T-helper 2 cell treated with Interferon-gamma antibody and Interleukin-4, amounts not matched to agents 100 ng/mL and 5 ng/mL, for 36 hours (primary cell): ENCODE data around the gene OSBPL5. TPM values are rescaled to one million over a fixed set of nuclear protein-coding genes. Genes with fewer than 3 reads are reported as not detected.
"Not testable (repeated sequence)": the region's sequence is repeated elsewhere in the genome, so short reads cannot be mapped to it uniquely, and the experiment has no call there.

Experiments used
- intact Hi-C: fragments of 100-400 bp; cut with micrococcal nuclease; formaldehyde crosslinking; loops from one replicate; pipeline ENCODE4 v1.15.1; 2023
- total RNA-seq: library from RNA; stranded (reverse); gene quantifications from 2 replicates; pipeline ENCODE4 v1.2.3, GENCODE V29; 2022

Gene OSBPL5
- total RNA-seq, 1 donor from 2014 or later: 3.7 TPM

GRCh38 chr11:3089236-3090061 lies 75.7 kb downstream of the OSBPL5 start:
- intact Hi-C loops: loop anchor here (5.0 kb wide), 1 partner anchor 197 kb away; no protein-coding TSS in a partner anchor

DNA sequence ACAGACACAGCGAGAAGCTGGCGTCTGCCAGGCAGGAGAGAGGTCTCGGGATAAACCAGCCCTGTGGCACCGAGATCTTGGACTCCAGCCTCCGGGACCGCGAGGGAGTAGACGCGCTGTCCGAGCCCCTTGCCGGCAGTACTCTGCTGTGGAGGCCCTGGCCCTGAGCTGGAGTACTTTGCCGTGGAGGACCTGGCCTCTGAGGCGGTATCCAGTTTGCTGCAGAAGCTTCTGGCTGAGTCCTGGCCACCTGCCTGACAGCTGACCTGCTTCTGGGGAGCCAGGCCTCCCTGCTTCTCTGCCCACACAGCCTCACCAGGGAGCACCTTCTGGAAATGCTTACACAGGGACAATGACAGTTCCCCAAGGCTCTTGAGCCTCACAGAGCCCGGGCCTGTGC lies 76.3 kb downstream of the OSBPL5 start:
- intact Hi-C loops: no loop called here

GRCh38 chr11:3087821-3088800 lies 77.0 kb downstream of the OSBPL5 start:
- intact Hi-C loops: no loop called here

DNA sequence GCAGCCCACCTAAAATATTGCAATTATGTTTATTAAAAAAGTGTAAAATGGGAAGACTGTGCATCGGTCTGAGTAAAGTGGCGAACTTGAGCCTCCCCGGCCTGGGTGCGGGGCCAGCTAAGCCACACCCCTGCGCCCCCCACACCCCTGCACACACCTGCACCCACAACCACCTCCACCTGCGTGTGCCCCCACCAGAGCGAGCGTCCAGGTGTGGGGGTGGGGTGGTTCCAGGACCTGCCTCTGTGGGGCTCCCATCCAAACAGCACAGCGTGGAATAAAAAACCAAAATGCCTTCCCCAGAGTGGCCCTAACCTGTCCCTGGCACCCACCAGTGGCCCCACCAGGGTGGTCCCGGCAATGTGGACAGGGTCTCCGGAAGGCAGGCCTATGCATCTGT lies 77.7 kb downstream of the OSBPL5 start:
- intact Hi-C loops: no loop called here

- intact Hi-C loops: no loop called here
These were observed 78.4 kb downstream of the OSBPL5 start for GRCh38 chr11:3086671-3087150.

- intact Hi-C loops: no loop called here
These were observed 79.0 kb downstream of the OSBPL5 start for GRCh38 chr11:3086114-3086513.

- intact Hi-C loops: no loop called here
These were observed 80.1 kb downstream of the OSBPL5 start for GRCh38 chr11:3085052-3085451.

- intact Hi-C loops: no loop called here
These were observed 81.8 kb downstream of the OSBPL5 start for GRCh38 chr11:3083321-3083720.

DNA sequence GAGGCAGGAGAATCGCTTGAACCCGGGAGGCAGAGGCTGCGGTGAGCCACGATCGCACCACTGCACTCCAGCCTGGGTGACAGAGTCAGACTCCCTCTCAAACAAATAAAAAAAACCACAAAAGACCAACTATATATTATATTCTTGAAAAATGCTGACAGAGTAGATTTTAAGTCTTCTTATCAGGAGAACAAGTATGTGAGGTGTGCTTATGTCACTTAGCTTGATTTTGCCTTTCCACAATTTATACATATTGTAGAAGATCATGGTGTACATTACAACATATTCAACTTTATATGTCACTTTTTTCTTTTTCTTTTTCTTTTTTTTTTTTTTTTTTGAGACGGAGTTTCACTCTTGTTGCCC lies 83.7 kb downstream of the OSBPL5 start:
- intact Hi-C loops: no loop called here

- intact Hi-C loops: no loop called here
These were observed 84.3 kb downstream of the OSBPL5 start for GRCh38 chr11:3080733-3081385.

DNA sequence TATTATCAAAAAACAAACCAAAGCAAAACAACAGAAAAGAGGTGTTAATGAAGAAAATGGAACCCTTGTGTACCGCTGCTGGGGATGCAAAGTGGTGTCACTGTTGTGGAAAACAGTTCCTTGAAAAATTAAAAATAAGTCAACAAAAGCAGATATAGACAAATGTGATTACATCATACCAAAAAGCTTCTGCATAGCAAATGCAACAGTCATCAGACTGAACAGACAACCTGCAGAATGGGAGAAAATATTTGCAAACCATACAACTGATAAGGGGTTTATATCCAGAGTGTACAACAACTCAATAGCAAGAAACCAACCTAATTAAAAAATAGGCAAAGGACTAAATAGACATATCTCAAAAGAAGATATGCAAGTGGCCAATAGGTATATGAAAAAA lies 85.0 kb downstream of the OSBPL5 start:
- intact Hi-C loops: no loop called here

- intact Hi-C loops: no loop called here
These were observed 87.2 kb downstream of the OSBPL5 start for GRCh38 chr11:3077846-3078440.

DNA sequence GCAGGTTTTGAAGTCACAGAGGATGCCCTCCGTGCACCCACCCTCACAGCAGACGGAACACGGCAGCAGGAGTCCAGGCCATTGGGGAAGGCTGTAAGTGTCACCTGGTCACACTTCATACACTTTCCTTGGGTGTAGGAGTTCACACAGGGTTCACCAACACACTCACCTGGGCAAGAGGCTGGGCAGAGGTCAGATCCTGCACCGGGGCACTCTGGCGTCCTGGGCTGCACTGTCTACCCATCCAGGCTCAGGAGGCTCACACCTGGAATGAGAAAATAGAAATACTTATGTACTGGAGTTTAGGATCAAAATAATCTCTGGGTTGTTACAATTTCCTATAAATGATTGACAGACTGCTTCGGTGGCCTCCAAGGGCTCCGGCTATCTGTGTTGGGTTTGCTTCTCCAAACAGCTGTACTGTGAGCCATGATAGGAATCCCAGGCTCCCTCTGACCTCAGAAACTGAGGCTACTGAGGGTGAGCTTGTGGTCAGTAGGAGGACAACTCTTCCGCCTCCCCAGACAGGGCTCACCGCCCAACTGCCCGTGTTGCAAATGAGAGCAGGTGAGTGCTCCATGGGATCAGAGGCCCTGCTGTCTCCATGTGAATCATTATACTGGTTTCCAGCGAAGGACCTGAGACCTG lies 87.8 kb downstream of the OSBPL5 start:
- intact Hi-C loops: no loop called here

DNA sequence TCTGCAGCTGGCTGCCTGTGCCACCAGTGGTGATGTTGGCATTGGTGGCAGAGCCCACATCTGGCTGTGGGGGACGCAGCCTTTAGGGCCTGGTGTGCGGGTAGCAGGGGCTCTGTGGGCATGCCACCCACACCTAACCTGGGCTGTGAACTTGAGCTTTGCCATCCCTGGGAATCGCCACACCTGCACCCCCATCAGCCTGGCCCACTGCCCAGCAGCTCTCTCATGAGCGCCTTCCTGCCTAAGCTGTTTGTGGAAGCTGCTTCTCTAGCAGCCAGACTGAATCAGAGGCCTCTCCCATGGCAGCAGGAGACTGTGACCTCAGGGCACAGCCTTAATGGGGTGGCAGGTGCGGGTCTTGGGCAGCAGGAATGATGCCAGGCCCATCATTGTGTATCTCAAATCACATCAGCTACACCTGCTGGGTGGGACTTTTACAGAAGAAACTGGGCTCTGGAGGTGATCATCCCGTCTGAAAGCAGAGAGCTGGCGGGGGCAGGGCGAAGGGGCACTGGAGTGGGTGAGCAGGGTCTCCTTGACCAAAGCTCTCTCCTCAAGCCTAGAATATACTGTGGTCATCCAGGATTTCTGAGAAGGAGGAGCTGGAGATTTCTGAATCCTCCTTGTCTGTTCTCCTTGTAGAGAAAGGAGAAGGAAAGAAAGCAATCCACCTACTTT lies 90.1 kb downstream of the OSBPL5 start:
- intact Hi-C loops: no loop called here

- intact Hi-C loops: no loop called here
These were observed 92.1 kb downstream of the OSBPL5 start for GRCh38 chr11:3073029-3073435.

DNA sequence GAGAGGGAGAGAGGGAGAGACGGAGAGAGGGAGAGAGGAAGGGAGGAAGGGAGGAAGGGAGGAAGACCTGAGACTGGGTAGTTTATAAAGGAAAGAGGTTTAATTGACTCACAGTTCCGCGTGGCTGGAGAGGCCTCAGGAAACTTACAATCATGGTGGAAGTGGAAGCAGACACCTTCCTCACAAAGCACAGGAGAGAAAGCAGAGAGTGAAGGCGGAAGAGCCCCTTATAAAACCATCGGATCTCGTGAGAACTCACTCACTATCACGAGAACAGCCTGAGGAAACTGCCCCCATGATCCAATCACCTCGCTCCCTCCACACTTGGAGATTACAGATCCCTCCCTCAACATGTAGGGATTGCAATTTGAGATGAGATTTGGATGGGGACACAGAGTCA lies 95.7 kb downstream of the OSBPL5 start:
- intact Hi-C loops: no loop called here

DNA sequence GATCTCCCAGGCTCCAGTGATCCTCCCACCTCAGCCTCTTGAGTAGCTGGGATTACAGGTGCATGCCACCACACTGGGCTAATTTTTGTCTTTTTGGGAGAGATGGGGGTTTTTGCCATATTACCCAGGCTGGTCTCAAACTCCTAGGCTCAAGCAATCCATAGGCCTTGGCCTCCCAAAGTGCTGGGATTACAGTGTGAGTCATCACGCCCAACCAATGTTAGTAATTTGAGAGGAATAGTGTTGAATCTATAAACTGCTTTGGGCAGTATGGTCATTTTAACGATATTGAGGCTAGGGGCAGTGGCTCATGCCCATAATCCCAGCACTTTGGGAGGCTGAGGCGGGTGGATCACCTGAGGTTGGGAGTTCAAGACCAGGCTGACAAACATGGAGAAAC lies 98.8 kb downstream of the OSBPL5 start:
- intact Hi-C loops: not testable (repeated sequence)

DNA sequence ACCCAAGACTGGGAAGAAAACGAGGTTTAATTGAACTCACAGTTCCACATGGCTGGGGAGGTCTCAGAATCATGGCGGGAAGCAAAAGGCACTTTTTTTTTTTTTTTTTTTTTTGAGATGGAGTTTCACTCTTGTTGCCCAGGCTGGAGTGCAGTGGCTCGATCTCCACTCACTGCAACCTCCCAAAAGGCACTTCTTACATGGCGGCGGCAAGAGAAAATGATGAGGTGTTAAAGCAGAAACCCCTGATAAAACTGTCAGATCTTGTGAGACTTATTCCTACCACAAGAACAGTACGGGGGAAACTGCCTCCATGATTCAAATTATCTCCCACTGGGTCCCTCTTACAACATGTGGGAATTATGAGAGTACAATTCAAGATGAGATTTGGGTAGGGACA lies 100.4 kb downstream of the OSBPL5 start:
- intact Hi-C loops: not testable (repeated sequence)

- intact Hi-C loops: not testable (repeated sequence)
These were observed 101.2 kb downstream of the OSBPL5 start for GRCh38 chr11:3063876-3064275.

DNA sequence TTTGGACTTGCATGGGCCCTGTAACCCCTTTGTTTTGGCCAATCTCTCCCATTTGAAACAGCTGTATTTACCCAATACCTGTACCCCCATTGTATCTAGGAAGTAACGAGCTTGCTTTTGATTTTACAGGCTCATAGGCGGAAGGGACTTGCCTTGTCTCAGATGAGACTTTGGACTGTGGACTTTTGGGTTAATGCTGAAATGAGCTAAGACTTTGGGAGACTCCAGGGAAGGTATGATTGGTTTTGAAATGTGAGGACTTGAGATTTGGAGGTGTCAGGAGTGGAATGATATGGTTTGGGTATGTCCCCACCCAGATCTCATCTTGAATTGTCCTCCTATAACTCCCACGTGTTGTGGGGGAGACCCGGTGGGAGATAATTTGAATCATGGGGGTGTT lies 101.7 kb downstream of the OSBPL5 start:
- intact Hi-C loops: not testable (repeated sequence)
